Right lobe of liver (tissue), 6 donors: Measurements from ENCODE around the gene C8A. TPM values are rescaled to one million over a fixed set of nuclear protein-coding genes. Genes with fewer than 3 reads are reported as not detected.

Experiments
- ATAC-seq, 4 donors: fragments of 200-7000 bp; cut with Tn5 transposase; one replicate each; pipeline ENCODE4 v1.9.1; 2020; ENCODE audit warnings: mild to moderate bottlenecking in 4 of 4, moderate library complexity in 4 of 4
- DNase-seq, 3 donors: peaks; one replicate each; pipeline ENCODE4 v3.0.0-alpha.2; 2020
- H3K27ac ChIP-seq, 3 donors: fragments of 200-600 bp; one replicate each; pipeline ENCODE4 v1.8.0; 2022
- H3K27me3 ChIP-seq, 2 donors: fragments of 200-600 bp; one replicate each; pipeline ENCODE4 v1.8.0; 2022
- H3K36me3 ChIP-seq, 4 donors: fragments of 200-600 bp; sonication (generic) in 1 of 4; one replicate each; pipeline versions ENCODE4 v1.5.1 to v1.8.0; 2017 to 2022; ENCODE audit warnings: control low read depth in 1 of 4
- H3K4me1 ChIP-seq, 4 donors: fragments of 200-600 bp; sonication (generic) in 1 of 4; one replicate each; pipeline versions ENCODE4 v1.5.1 to v1.8.0; 2017 to 2022; ENCODE audit warnings: control low read depth in 1 of 4
- H3K4me3 ChIP-seq, 3 donors: fragments of 200-600 bp; one replicate each; pipeline ENCODE4 v1.8.0; 2022
- H3K9me3 ChIP-seq, 4 donors: fragments of 200-600 bp; sonication (generic) in 1 of 4; one replicate each; pipeline versions ENCODE4 v1.5.1 to v1.8.0; 2017 to 2022; ENCODE audit warnings: control low read depth in 1 of 4
- POLR2A ChIP-seq: fragments of 450-650 bp; IDR thresholded peaks from one replicate; pipeline ENCODE4 v1.6.1; 2017; ENCODE audit warnings: antibody characterized with exemption, mild to moderate bottlenecking
- WGBS: methylation state at CpG from one replicate; pipeline ENCODE4 v1.1.6; 2018; ENCODE audit warnings: low coverage, low lambda C conversion rate; ENCODE audit not compliant: insufficient coverage; ENCODE audit errors: missing lambda C conversion rate; 5-methylcytosine and 5-hydroxymethylcytosine counted together
- intact Hi-C, 2 donors: fragments of 100-400 bp; cut with DNase I; formaldehyde crosslinking; loops; one replicate each; pipeline versions ENCODE4 v1.11.2 to v1.14.1; 2022
- total RNA-seq, 6 experiments: library from RNA; depleted of rRNA in 2 of 6; stranded (reverse); fragments of >200 nt in 2 of 6; fragmentation: NEBNext Ultra II Directional in 3 of 6; extraction: Animal tissue kit (Norgen Biotek cat#: 25700) in 3 of 6; gene quantifications; one replicate each; pipeline versions ENCODE4 v1.1.0 to v1.2.4, GENCODE V29; 2016 to 2023
- TF ChIP-seq, protein P1 (sequence below), 4 donors: fragments of 200-600 bp in 3 of 4; fragments of 450-650 bp in 1 of 4; IDR thresholded peaks; one replicate each; pipeline versions ENCODE4 v1.5.1 to v1.8.0; 2016 to 2022; ENCODE audit warnings: antibody characterized with exemption in 4 of 4, mild to moderate bottlenecking in 2 of 4
- donor health status: DM: no; HTN: yes; CAD: no.
- donor health status: DM: no; HTN: no; CAD: no.
- donor health status: DM: no; HTN: no; CAD: no.
- donor health status: DM: no; HTN: yes; CAD: no.
- donor health status: DM: no; HTN: yes; CAD: no.

The C8A gene
- total RNA-seq, 6 experiments from 2014 or later, result 177 to 432 (median 299) TPM

DNA sequence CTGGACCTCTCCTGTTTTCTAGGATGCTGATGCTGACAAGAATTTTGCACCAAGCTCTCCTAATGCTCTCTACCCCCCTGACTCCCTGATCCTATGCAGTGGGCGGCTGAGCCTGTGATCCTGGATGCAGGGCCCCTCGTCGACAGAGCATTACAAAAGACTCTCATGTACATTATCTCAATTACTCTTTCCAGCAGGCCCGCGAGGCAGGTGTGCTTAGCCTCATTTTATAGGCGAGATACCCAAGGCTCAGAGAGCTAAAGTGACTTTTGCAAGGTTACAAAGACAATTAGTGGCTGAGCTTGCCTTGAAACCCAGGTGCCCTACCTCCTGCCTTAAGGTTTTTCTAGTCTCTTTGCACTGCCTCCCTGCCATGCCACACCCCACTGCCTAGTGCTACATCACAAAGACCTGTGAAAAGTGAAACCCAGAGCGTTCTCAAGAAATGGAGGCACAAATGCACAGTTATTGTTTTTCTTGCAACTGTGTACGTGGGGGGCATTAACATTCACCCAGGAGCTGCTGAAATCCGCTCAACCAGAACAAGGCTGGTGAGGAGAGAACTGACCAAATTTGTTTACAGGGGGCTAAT is 10.0 kb upstream of the C8A start:
- H3K9me3 ChIP-seq, result no peaks in the 10 kb centered on the region
- no peaks in the 10 kb centered on the region for H3K4me1 ChIP-seq
- no peak for ATAC-seq
- no peak overlapping the region for H3K27ac ChIP-seq
- H3K27me3 ChIP-seq, result no peaks in the 10 kb centered on the region
- no peak for DNase-seq
- 75% methylated on average over 8 of the region's 9 CpGs for WGBS
- intact Hi-C loops, result no loop called here
- no peak for TF ChIP-seq POLR2A
- TF ChIP-seq, protein P1, sequence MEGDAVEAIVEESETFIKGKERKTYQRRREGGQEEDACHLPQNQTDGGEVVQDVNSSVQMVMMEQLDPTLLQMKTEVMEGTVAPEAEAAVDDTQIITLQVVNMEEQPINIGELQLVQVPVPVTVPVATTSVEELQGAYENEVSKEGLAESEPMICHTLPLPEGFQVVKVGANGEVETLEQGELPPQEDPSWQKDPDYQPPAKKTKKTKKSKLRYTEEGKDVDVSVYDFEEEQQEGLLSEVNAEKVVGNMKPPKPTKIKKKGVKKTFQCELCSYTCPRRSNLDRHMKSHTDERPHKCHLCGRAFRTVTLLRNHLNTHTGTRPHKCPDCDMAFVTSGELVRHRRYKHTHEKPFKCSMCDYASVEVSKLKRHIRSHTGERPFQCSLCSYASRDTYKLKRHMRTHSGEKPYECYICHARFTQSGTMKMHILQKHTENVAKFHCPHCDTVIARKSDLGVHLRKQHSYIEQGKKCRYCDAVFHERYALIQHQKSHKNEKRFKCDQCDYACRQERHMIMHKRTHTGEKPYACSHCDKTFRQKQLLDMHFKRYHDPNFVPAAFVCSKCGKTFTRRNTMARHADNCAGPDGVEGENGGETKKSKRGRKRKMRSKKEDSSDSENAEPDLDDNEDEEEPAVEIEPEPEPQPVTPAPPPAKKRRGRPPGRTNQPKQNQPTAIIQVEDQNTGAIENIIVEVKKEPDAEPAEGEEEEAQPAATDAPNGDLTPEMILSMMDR (IDR thresholded peaks at IDR 0.05), result no peak
- H3K4me3 ChIP-seq, result no peak overlapping the region
- H3K36me3 ChIP-seq, result no peaks in the 10 kb centered on the region

DNA sequence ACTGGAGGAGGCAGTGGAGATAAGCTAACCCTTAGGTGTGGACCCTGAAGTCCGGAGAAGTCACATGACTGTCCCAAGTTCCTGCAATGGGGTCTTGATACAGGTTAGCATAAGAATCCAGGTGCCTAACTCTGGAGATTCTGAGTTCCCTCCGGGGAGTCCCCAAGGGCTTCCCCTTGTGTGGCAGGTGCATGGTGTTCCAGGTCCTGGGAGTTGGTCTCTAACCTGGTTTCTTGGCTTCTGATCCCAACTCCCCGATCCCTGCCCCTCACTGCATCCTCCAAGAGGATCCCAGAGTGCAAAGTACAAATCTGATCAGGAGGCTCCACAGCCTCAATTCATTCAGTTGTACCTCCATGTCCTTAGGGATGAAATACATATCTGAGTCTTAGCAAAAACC is 9.3 kb upstream of the C8A start:
- WGBS, result no CpG with 5 or more reads among the region's 3 CpGs
- DNase-seq, result no peak
- Histone ChIP-seq H3K4me1 (no peaks in the 10 kb centered on the region), H3K27ac (no peak overlapping the region), H3K27me3 (no peaks in the 10 kb centered on the region), H3K4me3 (no peak overlapping the region), H3K9me3 (no peaks in the 10 kb centered on the region), H3K36me3 (no peaks in the 10 kb centered on the region)
- TF ChIP-seq, protein P1 (IDR thresholded peaks at IDR 0.05), result no peak
- no peak for TF ChIP-seq POLR2A
- no peak for ATAC-seq
- intact Hi-C loops, result no loop called here

DNA sequence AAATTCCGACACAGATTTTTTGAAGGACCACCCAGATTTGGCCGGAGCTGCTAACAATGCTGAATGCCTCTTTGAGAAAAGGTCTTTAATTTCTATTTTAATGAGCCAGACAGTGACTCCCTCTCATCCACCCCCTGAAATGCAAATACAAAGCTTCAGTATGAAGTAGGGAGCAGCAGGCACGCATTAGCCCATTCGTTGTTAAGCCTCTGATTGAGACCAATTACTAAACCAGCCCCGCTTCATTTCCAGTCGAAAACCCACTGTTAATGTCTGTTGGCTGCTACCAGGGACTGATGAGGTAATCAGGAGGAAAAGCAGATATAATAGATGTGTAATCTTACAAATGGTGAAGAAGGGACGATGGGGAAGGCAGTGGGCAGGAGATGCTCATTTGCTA is 4.8 kb upstream of the C8A start:
- DNase-seq (no peak), ATAC-seq (no peak)
- Histone ChIP-seq H3K36me3 (no peaks in the 10 kb centered on the region), H3K9me3 (no peaks in the 10 kb centered on the region), H3K4me1 (peaks cover 0 to 14% (median 5%) of the 10 kb centered on the region in 4 donors), H3K27me3 (no peaks in the 10 kb centered on the region), H3K4me3 (no peak overlapping the region), H3K27ac (no peak overlapping the region)
- 82% methylated on average over 7 of the region's 7 CpGs for WGBS
- TF ChIP-seq, protein P1 (IDR thresholded peaks at IDR 0.05), result no peak
- TF ChIP-seq POLR2A, result no peak
- intact Hi-C loops, result no loop called here

DNA sequence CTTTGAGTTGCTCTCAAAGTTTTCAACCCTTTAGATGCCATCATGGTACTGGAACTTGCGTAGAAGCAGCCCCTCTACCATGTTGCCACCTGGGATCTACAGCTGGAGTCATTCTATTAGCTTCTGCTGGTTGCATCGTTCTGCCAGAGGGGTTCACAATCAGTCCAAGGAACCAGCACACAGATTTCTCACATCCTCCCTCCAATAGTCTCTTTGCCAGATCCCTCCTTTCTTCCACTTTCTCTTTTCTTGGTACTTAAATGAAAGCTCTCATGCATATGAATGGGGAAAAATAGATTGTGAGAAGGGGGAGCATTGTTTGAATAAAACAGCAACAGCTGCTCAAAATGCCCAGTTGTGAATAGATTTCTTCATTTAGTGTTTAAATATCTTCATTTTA is 4.2 kb upstream of the C8A start:
- 83% methylated on average over 2 of the region's 2 CpGs for WGBS
- Histone ChIP-seq H3K9me3 (no peaks in the 10 kb centered on the region), H3K4me3 (no peak overlapping the region), H3K36me3 (no peaks in the 10 kb centered on the region), H3K27me3 (no peaks in the 10 kb centered on the region), H3K4me1 (peaks cover 0 to 14% (median 5%) of the 10 kb centered on the region in 4 donors), H3K27ac (no peak overlapping the region)
- intact Hi-C loops, result no loop called here
- no peak for DNase-seq
- no peak for ATAC-seq
- no peak for TF ChIP-seq POLR2A
- TF ChIP-seq, protein P1 (IDR thresholded peaks at IDR 0.05), result no peak

DNA sequence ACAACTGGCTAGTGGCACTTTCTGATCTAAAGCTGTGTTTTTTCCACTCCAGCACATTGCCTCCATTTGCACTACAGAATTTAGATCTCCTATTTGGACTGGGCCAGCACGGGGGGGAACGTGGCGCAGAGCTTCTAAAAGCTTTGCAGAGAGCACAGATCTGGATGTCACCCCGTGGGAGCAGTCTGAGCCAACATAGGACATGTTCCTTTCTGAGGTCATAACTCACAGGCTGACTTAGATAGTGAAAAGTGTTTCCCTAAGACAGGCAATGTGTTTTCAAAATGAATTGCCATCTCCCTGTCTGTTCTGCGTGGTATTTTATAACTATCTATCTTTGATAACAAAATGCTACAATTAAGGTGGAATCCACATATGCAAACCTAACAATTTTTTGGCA is 3.7 kb upstream of the C8A start:
- Histone ChIP-seq H3K36me3 (no peaks in the 10 kb centered on the region), H3K4me3 (no peak overlapping the region), H3K9me3 (no peaks in the 10 kb centered on the region), H3K4me1 (peaks cover 0 to 14% (median 5%) of the 10 kb centered on the region in 4 donors), H3K27ac (no peak overlapping the region), H3K27me3 (no peaks in the 10 kb centered on the region)
- TF ChIP-seq POLR2A, result no peak
- TF ChIP-seq, protein P1 (IDR thresholded peaks at IDR 0.05), result no peak
- intact Hi-C loops, result no loop called here
- ATAC-seq, result no peak
- WGBS, result 70% methylated on average over 5 of the region's 5 CpGs
- DNase-seq, result no peak
